ENCODE data around the gene PFN3. TPM values are rescaled to one million over a fixed set of nuclear protein-coding genes. Genes with fewer than 3 reads are reported as not detected.
A peak's percentile ranks its signal among the peaks of the same experiment; 100 is the strongest.

PFN3 gene
- total and polyA plus RNA-seq, 9 donors = not detected

DNA sequence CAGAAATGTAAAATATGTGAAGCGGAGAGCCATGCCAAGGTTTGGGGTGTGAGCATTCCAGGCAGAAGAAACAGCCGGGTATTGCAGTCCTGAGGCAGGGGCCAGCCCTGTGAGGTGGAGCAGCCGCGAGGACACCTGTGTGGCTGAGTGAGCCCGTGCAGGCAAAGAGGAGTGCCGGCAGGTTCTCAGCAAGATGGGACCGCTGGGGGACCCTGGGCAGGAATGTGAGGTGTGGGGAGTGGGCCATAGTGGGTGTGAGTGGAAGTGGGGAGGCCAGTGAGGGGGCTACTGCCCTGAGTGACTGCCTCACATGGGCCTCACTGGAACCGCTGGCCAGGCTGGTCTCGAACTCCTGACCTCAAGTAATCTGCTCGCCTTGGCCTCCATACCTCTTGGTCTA lies 38.0 kb upstream of the PFN3 start:
- H3K4me3 ChIP-seq = no peak overlapping the region
- no peaks in the 10 kb centered on the region for H3K36me3 ChIP-seq
- no peaks in the 10 kb centered on the region for H3K27me3 ChIP-seq
- WGBS, 3 donors = 87 to 89% (median 88%) methylated on average over 10 of the region's 10 CpGs
- intact Hi-C loops (cut with DNase I) = no loop called here
- H3K27ac ChIP-seq = no peak overlapping the region
- TF ChIP-seq, protein P1, sequence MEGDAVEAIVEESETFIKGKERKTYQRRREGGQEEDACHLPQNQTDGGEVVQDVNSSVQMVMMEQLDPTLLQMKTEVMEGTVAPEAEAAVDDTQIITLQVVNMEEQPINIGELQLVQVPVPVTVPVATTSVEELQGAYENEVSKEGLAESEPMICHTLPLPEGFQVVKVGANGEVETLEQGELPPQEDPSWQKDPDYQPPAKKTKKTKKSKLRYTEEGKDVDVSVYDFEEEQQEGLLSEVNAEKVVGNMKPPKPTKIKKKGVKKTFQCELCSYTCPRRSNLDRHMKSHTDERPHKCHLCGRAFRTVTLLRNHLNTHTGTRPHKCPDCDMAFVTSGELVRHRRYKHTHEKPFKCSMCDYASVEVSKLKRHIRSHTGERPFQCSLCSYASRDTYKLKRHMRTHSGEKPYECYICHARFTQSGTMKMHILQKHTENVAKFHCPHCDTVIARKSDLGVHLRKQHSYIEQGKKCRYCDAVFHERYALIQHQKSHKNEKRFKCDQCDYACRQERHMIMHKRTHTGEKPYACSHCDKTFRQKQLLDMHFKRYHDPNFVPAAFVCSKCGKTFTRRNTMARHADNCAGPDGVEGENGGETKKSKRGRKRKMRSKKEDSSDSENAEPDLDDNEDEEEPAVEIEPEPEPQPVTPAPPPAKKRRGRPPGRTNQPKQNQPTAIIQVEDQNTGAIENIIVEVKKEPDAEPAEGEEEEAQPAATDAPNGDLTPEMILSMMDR (IDR thresholded peaks at IDR 0.05) = no peak
- no peak for TF ChIP-seq EP300 (IDR thresholded peaks at IDR 0.05)
- TF ChIP-seq POLR2A (IDR thresholded peaks at IDR 0.05) = no peak
- no peak for DNase-seq
- H3K4me1 ChIP-seq (ENCODE audit: insufficient read depth) = no peaks in the 10 kb centered on the region
- no peaks in the 10 kb centered on the region for H3K9me3 ChIP-seq

DNA sequence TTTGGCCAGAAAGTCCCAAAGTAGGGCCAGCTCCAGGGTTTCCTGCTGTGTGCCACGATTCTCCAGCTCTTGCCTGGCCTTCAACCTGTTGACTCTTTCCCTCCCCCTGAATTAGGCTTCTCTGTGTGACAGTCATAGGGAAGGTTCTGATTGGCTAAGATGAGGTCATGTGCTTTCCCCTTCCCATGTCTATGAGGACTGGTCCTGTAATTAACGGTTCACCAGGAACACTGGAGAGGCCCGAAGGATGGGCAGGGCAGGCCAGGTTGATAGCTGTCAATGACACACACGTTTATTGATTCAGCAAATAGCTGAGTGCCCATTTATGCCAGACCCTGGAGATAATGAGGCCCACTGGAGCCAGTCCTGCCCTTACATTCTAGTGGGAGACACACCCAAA lies 37.2 kb upstream of the PFN3 start:
- no peak overlapping the region for H3K4me3 ChIP-seq
- no peaks in the 10 kb centered on the region for H3K9me3 ChIP-seq
- H3K27ac ChIP-seq = no peak overlapping the region
- TF ChIP-seq EP300 (IDR thresholded peaks at IDR 0.05) (no peak), POLR2A (IDR thresholded peaks at IDR 0.05) (no peak)
- TF ChIP-seq, protein P1 (IDR thresholded peaks at IDR 0.05) = no peak
- no peaks in the 10 kb centered on the region for H3K36me3 ChIP-seq
- no peak for DNase-seq
- no peaks in the 10 kb centered on the region for H3K4me1 ChIP-seq (ENCODE audit: insufficient read depth)
- 69 to 80% (median 72%) methylated on average over 4 of the region's 4 CpGs for WGBS, 3 donors
- intact Hi-C loops (cut with DNase I) = no loop called here
- no peaks in the 10 kb centered on the region for H3K27me3 ChIP-seq

DNA sequence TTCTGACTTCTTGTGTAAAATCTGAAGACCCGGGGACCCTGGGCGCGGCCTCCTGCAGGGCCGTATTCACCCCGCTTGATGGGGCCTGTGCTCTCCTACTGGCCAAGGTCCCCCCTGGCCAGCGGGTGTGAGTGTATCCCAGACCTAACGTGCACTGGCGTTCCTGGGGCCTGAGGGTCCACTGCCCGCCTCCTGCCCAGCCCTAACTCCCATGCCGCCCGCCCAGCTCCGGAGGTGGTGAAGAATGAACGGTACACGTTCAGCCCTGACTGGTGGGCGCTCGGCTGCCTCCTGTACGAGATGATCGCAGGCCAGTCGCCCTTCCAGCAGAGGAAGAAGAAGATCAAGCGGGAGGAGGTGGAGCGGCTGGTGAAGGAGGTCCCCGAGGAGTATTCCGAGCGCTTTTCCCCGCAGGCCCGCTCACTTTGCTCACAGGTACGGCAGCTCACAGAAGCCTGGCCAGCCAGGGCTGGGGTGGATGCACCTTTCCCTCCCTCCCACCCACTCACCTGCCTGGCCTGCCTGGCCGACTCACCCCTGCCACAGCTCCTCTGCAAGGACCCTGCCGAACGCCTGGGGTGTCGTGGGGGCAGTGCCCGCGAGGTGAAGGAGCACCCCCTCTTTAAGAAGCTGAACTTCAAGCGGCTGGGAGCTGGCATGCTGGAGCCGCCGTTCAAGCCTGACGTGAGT lies 35.5 kb upstream of the PFN3 start:
- intact Hi-C loops (cut with DNase I) = no loop called here
- Histone ChIP-seq H3K27me3 (no peaks in the 10 kb centered on the region), H3K4me3 (no peak overlapping the region), H3K4me1 (ENCODE audit: insufficient read depth) (no peaks in the 10 kb centered on the region), H3K36me3 (no peaks in the 10 kb centered on the region), H3K27ac (no peak overlapping the region), H3K9me3 (no peaks in the 10 kb centered on the region)
- TF ChIP-seq POLR2A (IDR thresholded peaks at IDR 0.05) (no peak), EP300 (IDR thresholded peaks at IDR 0.05) (no peak)
- TF ChIP-seq, protein P1 (IDR thresholded peaks at IDR 0.05) = no peak
- peak in 1 of 5 donors; percentile 28 for DNase-seq
- WGBS, 3 donors = 93 to 94% (median 94%) methylated on average over 37 of the region's 37 CpGs

DNA sequence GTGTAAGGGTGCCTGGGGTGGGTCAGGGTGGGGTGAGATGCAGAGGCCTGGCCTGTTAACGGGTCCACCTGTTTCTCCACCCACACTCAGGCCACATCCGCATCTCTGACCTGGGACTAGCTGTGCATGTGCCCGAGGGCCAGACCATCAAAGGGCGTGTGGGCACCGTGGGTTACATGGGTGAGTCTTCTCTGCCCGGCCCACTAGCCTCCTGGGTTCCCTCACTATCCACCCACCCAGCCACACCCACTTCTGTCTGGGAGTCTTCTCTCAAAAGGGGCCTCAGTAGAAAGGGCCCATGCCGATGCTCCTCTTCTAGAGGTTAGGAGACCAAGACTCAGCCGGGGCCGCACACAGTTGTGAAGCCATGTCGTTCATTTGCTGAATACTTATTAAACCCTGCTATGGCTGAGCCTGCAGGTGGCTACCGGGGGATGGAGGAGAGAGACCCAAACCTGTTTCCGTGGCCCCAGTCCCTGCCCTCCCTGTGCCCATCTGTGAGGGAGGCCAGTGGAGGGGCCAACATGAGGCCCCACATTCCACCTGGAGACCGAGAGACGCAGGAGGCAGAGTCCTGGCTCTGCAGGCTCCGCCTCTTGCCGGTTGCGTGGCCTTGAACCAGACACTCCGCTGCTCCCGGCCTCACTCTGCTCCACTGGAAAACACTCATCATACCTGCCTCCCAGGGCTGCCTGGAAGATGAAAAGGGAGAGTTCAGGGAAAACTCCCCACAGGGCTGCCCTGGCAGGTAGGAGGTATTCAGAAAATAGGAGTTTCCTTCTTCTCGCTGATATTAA lies 34.7 kb upstream of the PFN3 start:
- intact Hi-C loops (cut with DNase I) = no loop called here
- no peaks in the 10 kb centered on the region for H3K36me3 ChIP-seq

More for the DNA sequence above, 34.7 kb upstream of the PFN3 start:
- no peak overlapping the region for H3K4me3 ChIP-seq
- no peaks in the 10 kb centered on the region for H3K9me3 ChIP-seq
- H3K4me1 ChIP-seq (ENCODE audit: insufficient read depth) = no peaks in the 10 kb centered on the region
- no peak overlapping the region for H3K27ac ChIP-seq
- WGBS, 3 donors = 74 to 82% (median 76%) methylated on average over 20 of the region's 20 CpGs
- TF ChIP-seq POLR2A (IDR thresholded peaks at IDR 0.05) = no peak
- no peak for TF ChIP-seq EP300 (IDR thresholded peaks at IDR 0.05)
- TF ChIP-seq, protein P1 (IDR thresholded peaks at IDR 0.05) = no peak
- no peaks in the 10 kb centered on the region for H3K27me3 ChIP-seq
- no peak for DNase-seq

Measured in ovary (tissue), 9 donors.